ENCODE results near the gene CLDN20. TPM values are rescaled to one million over a fixed set of nuclear protein-coding genes. Genes with fewer than 3 reads are reported as not detected.

CLDN20 gene
- total and polyA plus RNA-seq, 8 donors, result 0.07 TPM; not detected in 7

GRCh38 chr6:155297669-155298068 is 33.9 kb downstream of the CLDN20 start:
- Histone ChIP-seq H3K4me1 (no peaks in the 10 kb centered on the region), H3K36me3 (peaks cover 0 to 5% (median 0%) of the 10 kb centered on the region in 3 donors), H3K27ac (no peak overlapping the region), H3K9me3 (no peaks in the 10 kb centered on the region), H3K27me3 (no peaks in the 10 kb centered on the region), H3K4me3 (no peak overlapping the region)
- intact Hi-C loops (cut with DNase I), result no loop called here
- no peak for DNase-seq
- no peak for ATAC-seq
- FAIRE-seq, result no peak
- no peak for TF ChIP-seq CTCF (IDR thresholded peaks at IDR 0.05)
- 89 to 91% methylated on average over 3 of the region's 3 CpGs for WGBS, 2 donors

GRCh38 chr6:155301867-155302266 is 38.1 kb downstream of the CLDN20 start:
- Histone ChIP-seq H3K4me3 (no peak overlapping the region), H3K9me3 (no peaks in the 10 kb centered on the region), H3K36me3 (peaks cover 0 to 12% (median 0%) of the 10 kb centered on the region in 3 donors), H3K27ac (no peak overlapping the region), H3K27me3 (no peaks in the 10 kb centered on the region), H3K4me1 (no peaks in the 10 kb centered on the region)
- FAIRE-seq, result no peak
- ATAC-seq, result no peak
- intact Hi-C loops (cut with DNase I), result no loop called here
- no peak for DNase-seq
- TF ChIP-seq CTCF (IDR thresholded peaks at IDR 0.05), result no peak
- WGBS, 2 donors, result 93 to 96% methylated on average over 2 of the region's 2 CpGs

GRCh38 chr6:155303361-155303870 is 39.6 kb downstream of the CLDN20 start:
- intact Hi-C loops (cut with DNase I), result no loop called here
- ATAC-seq, result no peak
- FAIRE-seq, result no peak

GRCh38 chr6:155306958-155307357 is 43.1 kb downstream of the CLDN20 start:
- Histone ChIP-seq H3K27me3 (no peaks in the 10 kb centered on the region), H3K4me1 (peaks cover 0 to 5% (median 0%) of the 10 kb centered on the region in 3 donors), H3K27ac (no peak overlapping the region), H3K36me3 (peaks cover 0 to 7% (median 0%) of the 10 kb centered on the region in 3 donors), H3K9me3 (no peaks in the 10 kb centered on the region), H3K4me3 (no peak overlapping the region)
- 81 to 90% methylated on average over 2 of the region's 2 CpGs for WGBS, 2 donors
- ATAC-seq (no peak), FAIRE-seq (no peak), DNase-seq (no peak)
- TF ChIP-seq CTCF (IDR thresholded peaks at IDR 0.05), result no peak
- intact Hi-C loops (cut with DNase I), result no loop called here

More at GRCh38 chr6:155303361-155303870, 39.6 kb downstream of the CLDN20 start:
- Histone ChIP-seq H3K9me3 (no peaks in the 10 kb centered on the region), H3K4me1 (no peaks in the 10 kb centered on the region), H3K27ac (no peak overlapping the region), H3K4me3 (no peak overlapping the region), H3K36me3 (peaks cover 0 to 7% (median 0%) of the 10 kb centered on the region in 3 donors), H3K27me3 (no peaks in the 10 kb centered on the region)
- no peak for TF ChIP-seq CTCF (IDR thresholded peaks at IDR 0.05)
- no peak for DNase-seq
- 59 to 62% methylated on average over 4 of the region's 4 CpGs for WGBS, 2 donors

GRCh38 chr6:155309150-155309549 is 45.3 kb downstream of the CLDN20 start:
- H3K4me1 ChIP-seq, result peaks cover 0 to 15% (median 0%) of the 10 kb centered on the region in 3 donors
- ATAC-seq, result no peak
- H3K9me3 ChIP-seq, result no peaks in the 10 kb centered on the region
- TF ChIP-seq CTCF (IDR thresholded peaks at IDR 0.05), result no peak
- WGBS, 2 donors, result 81 to 98% methylated on average over 4 of the region's 4 CpGs
- no peak for FAIRE-seq
- no peak overlapping the region for H3K27ac ChIP-seq
- peaks cover 0 to 7% (median 0%) of the 10 kb centered on the region in 3 donors for H3K36me3 ChIP-seq
- no peak overlapping the region for H3K4me3 ChIP-seq
- intact Hi-C loops (cut with DNase I), result no loop called here
- no peak for DNase-seq
- H3K27me3 ChIP-seq, result no peaks in the 10 kb centered on the region
